ENCODE results near the gene ZNF668. TPM values are rescaled to one million over a fixed set of nuclear protein-coding genes. Genes with fewer than 3 reads are reported as not detected.

Gene ZNF668
- total and polyA plus RNA-seq, 4 donors, result 4.0 to 13.2 (median 10.7) TPM

DNA sequence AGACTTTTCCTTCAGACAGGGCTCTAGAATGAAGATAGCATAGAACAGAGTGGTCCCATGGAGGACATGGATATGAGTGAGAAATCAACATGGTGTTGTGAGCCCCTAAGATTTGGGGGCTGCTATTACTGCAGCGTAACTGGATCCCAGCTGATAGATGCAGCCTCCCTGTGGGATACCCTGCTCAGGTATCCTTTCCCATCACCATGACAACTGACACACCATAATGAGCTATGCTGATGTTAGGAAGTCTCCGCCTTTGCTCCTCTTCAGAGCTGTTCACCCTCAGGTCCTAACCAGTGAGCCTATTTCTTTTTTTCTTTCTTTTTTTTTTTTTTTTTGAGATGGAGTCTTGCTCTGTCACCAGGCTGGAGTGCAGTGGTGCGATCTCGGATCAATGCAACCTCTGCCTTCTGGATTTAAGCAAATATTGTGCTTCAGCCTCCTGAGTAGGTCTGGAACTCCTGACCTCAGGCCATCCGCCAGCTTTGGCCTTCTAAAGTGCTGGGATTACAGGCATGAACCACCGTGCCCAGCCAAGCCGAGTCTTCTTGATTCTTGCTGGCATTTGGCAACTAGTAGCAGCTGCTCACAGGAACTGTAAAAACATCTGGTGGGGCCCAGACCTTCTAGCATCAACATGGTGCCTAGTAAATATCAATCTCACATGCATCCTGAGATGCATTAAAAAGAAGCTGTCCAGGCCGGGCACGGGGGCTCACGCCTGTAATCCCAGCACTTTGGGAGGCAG lies 23.6 kb downstream of the ZNF668 start:
- 79 to 81% methylated on average over 10 of the region's 10 CpGs for WGBS, 2 donors
- Histone ChIP-seq H3K27me3 (ENCODE audit: control insufficient read depth in 3 of 3, insufficient read depth in 3 of 3, low read length in 2 of 3) (no peaks in the 10 kb centered on the region), H3K4me1 (ENCODE audit: control insufficient read depth in 5 of 5, insufficient read depth in 5 of 5, low read length in 5 of 5) (no peaks in the 10 kb centered on the region), H3K27ac (ENCODE audit: low read depth in 1 of 2, low read length in 1 of 2) (no peak overlapping the region), H3K36me3 (ENCODE audit: control insufficient read depth in 4 of 4, insufficient read depth in 4 of 4, low read length in 4 of 4) (no peaks in the 10 kb centered on the region), H3K4me3 (no peak overlapping the region), H3K9ac (ENCODE audit: insufficient read depth in 1 of 2, low read length in 2 of 2) (no peak overlapping the region), H3K9me3 (ENCODE audit: control insufficient read depth in 4 of 4, insufficient read depth in 3 of 4, low read length in 3 of 4) (no peaks in the 10 kb centered on the region)
- DNase-seq (no peak), ATAC-seq (ENCODE audit: insufficient read depth, low FRiP score) (no peak)
- TF ChIP-seq, protein P1, sequence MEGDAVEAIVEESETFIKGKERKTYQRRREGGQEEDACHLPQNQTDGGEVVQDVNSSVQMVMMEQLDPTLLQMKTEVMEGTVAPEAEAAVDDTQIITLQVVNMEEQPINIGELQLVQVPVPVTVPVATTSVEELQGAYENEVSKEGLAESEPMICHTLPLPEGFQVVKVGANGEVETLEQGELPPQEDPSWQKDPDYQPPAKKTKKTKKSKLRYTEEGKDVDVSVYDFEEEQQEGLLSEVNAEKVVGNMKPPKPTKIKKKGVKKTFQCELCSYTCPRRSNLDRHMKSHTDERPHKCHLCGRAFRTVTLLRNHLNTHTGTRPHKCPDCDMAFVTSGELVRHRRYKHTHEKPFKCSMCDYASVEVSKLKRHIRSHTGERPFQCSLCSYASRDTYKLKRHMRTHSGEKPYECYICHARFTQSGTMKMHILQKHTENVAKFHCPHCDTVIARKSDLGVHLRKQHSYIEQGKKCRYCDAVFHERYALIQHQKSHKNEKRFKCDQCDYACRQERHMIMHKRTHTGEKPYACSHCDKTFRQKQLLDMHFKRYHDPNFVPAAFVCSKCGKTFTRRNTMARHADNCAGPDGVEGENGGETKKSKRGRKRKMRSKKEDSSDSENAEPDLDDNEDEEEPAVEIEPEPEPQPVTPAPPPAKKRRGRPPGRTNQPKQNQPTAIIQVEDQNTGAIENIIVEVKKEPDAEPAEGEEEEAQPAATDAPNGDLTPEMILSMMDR (IDR thresholded peaks at IDR 0.05; ENCODE audit: control extremely low read depth, extremely low read depth), result no peak

- TF ChIP-seq, protein P1 (IDR thresholded peaks at IDR 0.05; ENCODE audit: control extremely low read depth, extremely low read depth), result no peak
- H3K9ac ChIP-seq (ENCODE audit: insufficient read depth in 1 of 2, low read length in 2 of 2), result no peak overlapping the region
- no peaks in the 10 kb centered on the region for H3K27me3 ChIP-seq (ENCODE audit: control insufficient read depth in 3 of 3, insufficient read depth in 3 of 3, low read length in 2 of 3)
- DNase-seq, result no peak
- peaks cover 0 to 33% (median 5%) of the 10 kb centered on the region in 4 donors for H3K36me3 ChIP-seq (ENCODE audit: control insufficient read depth in 4 of 4, insufficient read depth in 4 of 4, low read length in 4 of 4)
- peaks cover 0 to 1% (median 0%) of the 10 kb centered on the region in 4 donors for H3K9me3 ChIP-seq (ENCODE audit: control insufficient read depth in 4 of 4, insufficient read depth in 3 of 4, low read length in 3 of 4)
- no peak for ATAC-seq (ENCODE audit: insufficient read depth, low FRiP score)
- no peaks in the 10 kb centered on the region for H3K4me1 ChIP-seq (ENCODE audit: control insufficient read depth in 5 of 5, insufficient read depth in 5 of 5, low read length in 5 of 5)
- WGBS, 2 donors, result 89 to 90% methylated on average over 4 of the region's 4 CpGs
- no peak overlapping the region for H3K27ac ChIP-seq (ENCODE audit: low read depth in 1 of 2, low read length in 1 of 2)
- no peak overlapping the region for H3K4me3 ChIP-seq
Measured at GRCh38 chr16:31043898-31044481, 30.1 kb downstream of the ZNF668 start.

DNA sequence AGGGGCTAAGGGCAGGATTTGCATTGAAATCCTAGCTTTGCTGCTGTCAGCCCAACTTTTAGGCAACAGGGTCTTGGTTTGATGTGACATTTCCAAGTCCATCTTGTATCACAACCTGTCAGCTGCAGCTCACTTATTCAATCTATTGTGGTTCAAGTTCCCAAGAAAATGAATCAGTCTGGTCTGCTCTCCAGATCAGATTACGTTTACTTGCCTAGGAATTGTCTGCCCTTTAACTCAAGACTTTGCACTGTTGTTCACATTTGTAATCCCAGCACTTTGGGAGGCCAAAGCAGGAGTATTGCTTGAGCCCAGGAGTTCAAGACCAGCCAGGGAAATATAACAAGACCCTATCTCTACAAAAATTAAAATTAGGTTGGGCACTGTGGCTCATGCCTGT lies 30.7 kb downstream of the ZNF668 start:
- no peaks in the 10 kb centered on the region for H3K4me1 ChIP-seq (ENCODE audit: control insufficient read depth in 5 of 5, insufficient read depth in 5 of 5, low read length in 5 of 5)
- ATAC-seq (ENCODE audit: insufficient read depth, low FRiP score) (no peak), DNase-seq (no peak)
- H3K4me3 ChIP-seq, result no peak overlapping the region
- no peak overlapping the region for H3K9ac ChIP-seq (ENCODE audit: insufficient read depth in 1 of 2, low read length in 2 of 2)
- H3K36me3 ChIP-seq (ENCODE audit: control insufficient read depth in 4 of 4, insufficient read depth in 4 of 4, low read length in 4 of 4), result peaks cover 0 to 39% (median 8%) of the 10 kb centered on the region in 4 donors
- no peaks in the 10 kb centered on the region for H3K27me3 ChIP-seq (ENCODE audit: control insufficient read depth in 3 of 3, insufficient read depth in 3 of 3, low read length in 2 of 3)
- TF ChIP-seq, protein P1 (IDR thresholded peaks at IDR 0.05; ENCODE audit: control extremely low read depth, extremely low read depth), result no peak
- 90 to 96% methylated on average over 1 of the region's 1 CpG for WGBS, 2 donors
- H3K27ac ChIP-seq (ENCODE audit: low read depth in 1 of 2, low read length in 1 of 2), result no peak overlapping the region
- peaks cover 0 to 1% (median 0%) of the 10 kb centered on the region in 4 donors for H3K9me3 ChIP-seq (ENCODE audit: control insufficient read depth in 4 of 4, insufficient read depth in 3 of 4, low read length in 3 of 4)
